ENCODE measurements around the gene KDM2B. TPM values are rescaled to one million over a fixed set of nuclear protein-coding genes. Genes with fewer than 3 reads are reported as not detected.

Gene KDM2B
- total and polyA plus RNA-seq, 2 donors from 2014 or later, result 6.2 to 19.7 TPM

DNA sequence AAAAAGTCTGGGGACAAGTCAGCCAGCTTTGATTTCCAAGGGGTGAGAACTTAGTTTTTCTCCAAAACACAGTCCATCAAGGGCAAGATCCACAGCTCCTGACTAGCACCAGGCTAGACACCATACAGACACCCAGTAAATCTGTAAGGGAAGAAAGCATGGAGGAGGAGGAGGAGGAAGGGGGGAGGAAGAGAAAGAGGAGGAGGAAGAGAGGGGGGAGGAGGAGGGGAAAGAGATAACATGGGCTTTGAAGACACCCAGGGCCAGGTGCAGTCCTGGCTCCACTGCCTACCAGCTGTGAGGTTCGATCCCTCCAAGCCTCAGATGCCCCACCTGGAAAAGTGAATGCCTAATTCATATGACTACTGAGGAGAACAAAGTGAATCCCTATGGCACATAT lies 18.3 kb downstream of the KDM2B start:
- Histone ChIP-seq H3K9ac (ENCODE audit: low read length in 3 of 3) (no peak overlapping the region), H3K4me3 (ENCODE audit: low read length in 3 of 3) (no peak overlapping the region), H3K27ac (ENCODE audit: low read depth in 2 of 2, low read length in 2 of 2) (no peak overlapping the region), H3K9me3 (ENCODE audit: control insufficient read depth in 2 of 3, insufficient read depth in 1 of 3, low read length in 3 of 3) (no peaks in the 10 kb centered on the region), H3K36me3 (ENCODE audit: control insufficient read depth in 2 of 3, insufficient read depth in 3 of 3, low read length in 3 of 3) (no peaks in the 10 kb centered on the region), H3K4me1 (ENCODE audit: control insufficient read depth in 2 of 3, insufficient read depth in 2 of 3, low read depth in 1 of 3, low read length in 3 of 3) (no peaks in the 10 kb centered on the region), H3K27me3 (ENCODE audit: control insufficient read depth, insufficient read depth, low read length) (no peaks in the 10 kb centered on the region)
- DNase-seq, result no peak
- FAIRE-seq, result no peak
- TF ChIP-seq, protein P1, sequence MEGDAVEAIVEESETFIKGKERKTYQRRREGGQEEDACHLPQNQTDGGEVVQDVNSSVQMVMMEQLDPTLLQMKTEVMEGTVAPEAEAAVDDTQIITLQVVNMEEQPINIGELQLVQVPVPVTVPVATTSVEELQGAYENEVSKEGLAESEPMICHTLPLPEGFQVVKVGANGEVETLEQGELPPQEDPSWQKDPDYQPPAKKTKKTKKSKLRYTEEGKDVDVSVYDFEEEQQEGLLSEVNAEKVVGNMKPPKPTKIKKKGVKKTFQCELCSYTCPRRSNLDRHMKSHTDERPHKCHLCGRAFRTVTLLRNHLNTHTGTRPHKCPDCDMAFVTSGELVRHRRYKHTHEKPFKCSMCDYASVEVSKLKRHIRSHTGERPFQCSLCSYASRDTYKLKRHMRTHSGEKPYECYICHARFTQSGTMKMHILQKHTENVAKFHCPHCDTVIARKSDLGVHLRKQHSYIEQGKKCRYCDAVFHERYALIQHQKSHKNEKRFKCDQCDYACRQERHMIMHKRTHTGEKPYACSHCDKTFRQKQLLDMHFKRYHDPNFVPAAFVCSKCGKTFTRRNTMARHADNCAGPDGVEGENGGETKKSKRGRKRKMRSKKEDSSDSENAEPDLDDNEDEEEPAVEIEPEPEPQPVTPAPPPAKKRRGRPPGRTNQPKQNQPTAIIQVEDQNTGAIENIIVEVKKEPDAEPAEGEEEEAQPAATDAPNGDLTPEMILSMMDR (IDR thresholded peaks at IDR 0.05; ENCODE audit: borderline replicate concordance, extremely low read depth, insufficient read depth), result no peak
- intact Hi-C loops (cut with DNase I), result no loop called here

DNA sequence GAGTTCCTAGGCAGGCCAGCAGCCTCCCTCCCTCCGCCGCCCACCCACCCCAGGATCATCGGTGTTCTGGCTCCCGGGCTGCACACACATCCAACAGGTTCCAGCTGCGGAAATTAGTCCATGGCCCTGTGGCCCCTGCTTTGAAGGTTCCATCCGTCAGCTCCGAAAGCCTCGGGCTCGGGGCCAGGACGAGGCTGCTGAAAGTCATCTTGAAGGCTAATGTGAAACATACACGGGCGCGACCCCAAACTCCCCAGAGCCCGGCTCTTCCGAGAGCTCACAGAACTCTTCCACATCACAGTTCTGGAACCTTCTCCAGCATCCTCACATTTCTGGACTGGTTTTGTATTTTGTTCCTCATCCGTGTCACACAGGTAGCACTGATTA lies 19.8 kb downstream of the KDM2B start:
- peak in 1 of 5 donors; percentile 46 for DNase-seq

DNA sequence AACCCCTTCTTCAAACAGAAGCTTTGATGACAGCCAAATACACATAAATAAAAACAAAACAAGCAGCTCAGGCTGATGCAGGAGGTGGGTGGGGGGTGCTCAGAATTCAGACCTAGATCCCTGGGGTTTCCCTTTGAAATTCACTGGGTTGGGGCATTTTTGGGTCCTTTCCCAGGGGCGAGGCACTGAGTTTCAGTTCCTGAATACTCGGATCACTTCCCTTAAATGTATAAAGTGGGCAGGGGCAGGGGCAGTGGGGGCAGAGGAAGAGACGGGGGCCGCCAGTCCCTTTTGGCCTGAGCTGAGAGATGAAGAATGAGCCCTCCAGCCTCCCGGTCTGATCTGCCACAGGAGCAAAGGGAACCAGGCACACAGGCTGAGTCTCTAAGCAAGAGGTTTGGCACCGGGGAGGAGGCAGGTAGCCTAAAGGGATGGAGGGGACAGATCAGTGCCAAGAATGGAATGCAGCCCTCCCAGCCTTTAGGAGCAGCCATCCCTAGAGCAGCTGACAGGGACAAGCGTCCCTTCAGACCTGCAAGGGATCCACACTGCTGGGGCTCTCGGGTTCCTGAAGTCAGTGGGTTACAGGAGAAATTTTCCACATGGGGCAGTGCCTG lies 20.3 kb downstream of the KDM2B start:
- Histone ChIP-seq H3K4me3 (ENCODE audit: low read length in 3 of 3) (no peak overlapping the region), H3K4me1 (ENCODE audit: control insufficient read depth in 2 of 3, insufficient read depth in 2 of 3, low read depth in 1 of 3, low read length in 3 of 3) (no peaks in the 10 kb centered on the region), H3K9ac (ENCODE audit: low read length in 3 of 3) (no peak overlapping the region), H3K27me3 (ENCODE audit: control insufficient read depth, insufficient read depth, low read length) (no peaks in the 10 kb centered on the region), H3K27ac (ENCODE audit: low read depth in 2 of 2, low read length in 2 of 2) (no peak overlapping the region), H3K36me3 (ENCODE audit: control insufficient read depth in 2 of 3, insufficient read depth in 3 of 3, low read length in 3 of 3) (no peaks in the 10 kb centered on the region), H3K9me3 (ENCODE audit: control insufficient read depth in 2 of 3, insufficient read depth in 1 of 3, low read length in 3 of 3) (no peaks in the 10 kb centered on the region)
- TF ChIP-seq, protein P1 (IDR thresholded peaks at IDR 0.05; ENCODE audit: borderline replicate concordance, extremely low read depth, insufficient read depth), result no peak
- intact Hi-C loops (cut with DNase I), result no loop called here
- DNase-seq, result no peak
- FAIRE-seq, result no peak

More for the DNA sequence above, 19.8 kb downstream of the KDM2B start:
- FAIRE-seq, result no peak
- Histone ChIP-seq H3K4me1 (ENCODE audit: control insufficient read depth in 2 of 3, insufficient read depth in 2 of 3, low read depth in 1 of 3, low read length in 3 of 3) (no peaks in the 10 kb centered on the region), H3K36me3 (ENCODE audit: control insufficient read depth in 2 of 3, insufficient read depth in 3 of 3, low read length in 3 of 3) (no peaks in the 10 kb centered on the region), H3K27ac (ENCODE audit: low read depth in 2 of 2, low read length in 2 of 2) (no peak overlapping the region), H3K9ac (ENCODE audit: low read length in 3 of 3) (no peak overlapping the region), H3K27me3 (ENCODE audit: control insufficient read depth, insufficient read depth, low read length) (no peaks in the 10 kb centered on the region), H3K4me3 (ENCODE audit: low read length in 3 of 3) (no peak overlapping the region), H3K9me3 (ENCODE audit: control insufficient read depth in 2 of 3, insufficient read depth in 1 of 3, low read length in 3 of 3) (no peaks in the 10 kb centered on the region)
- intact Hi-C loops (cut with DNase I), result no loop called here
- TF ChIP-seq, protein P1 (IDR thresholded peaks at IDR 0.05; ENCODE audit: borderline replicate concordance, extremely low read depth, insufficient read depth), result no peak

DNA sequence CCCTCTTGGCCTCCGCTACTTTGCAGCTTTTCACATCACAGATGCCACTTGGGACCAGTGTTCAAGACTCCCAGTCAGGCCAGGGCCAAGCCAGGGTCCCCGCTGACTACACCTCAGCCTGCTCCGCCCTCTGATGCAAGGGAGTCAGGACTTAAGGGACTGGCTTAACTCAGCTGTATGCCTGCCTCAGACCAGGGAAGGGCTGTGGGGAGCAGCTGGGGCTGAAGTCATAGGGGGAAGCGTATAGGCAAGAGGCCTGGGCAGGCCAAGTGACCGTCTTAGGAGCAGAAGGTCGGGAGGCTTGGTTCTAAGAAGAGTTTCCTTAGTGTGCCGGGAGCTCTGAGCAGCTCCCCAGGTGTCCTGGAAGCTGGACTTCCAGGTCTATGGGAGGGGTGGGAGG lies 21.9 kb downstream of the KDM2B start:
- no peak overlapping the region for H3K27ac ChIP-seq (ENCODE audit: low read depth in 2 of 2, low read length in 2 of 2)
- DNase-seq (no peak), FAIRE-seq (no peak)
- TF ChIP-seq, protein P1 (IDR thresholded peaks at IDR 0.05; ENCODE audit: borderline replicate concordance, extremely low read depth, insufficient read depth), result no peak
- H3K27me3 ChIP-seq (ENCODE audit: control insufficient read depth, insufficient read depth, low read length), result no peaks in the 10 kb centered on the region
- no peaks in the 10 kb centered on the region for H3K9me3 ChIP-seq (ENCODE audit: control insufficient read depth in 2 of 3, insufficient read depth in 1 of 3, low read length in 3 of 3)
- intact Hi-C loops (cut with DNase I), result loop anchor here (10.0 kb wide), 1 partner anchor 116 kb away; no protein-coding TSS in a partner anchor
- no peaks in the 10 kb centered on the region for H3K36me3 ChIP-seq (ENCODE audit: control insufficient read depth in 2 of 3, insufficient read depth in 3 of 3, low read length in 3 of 3)
- H3K4me1 ChIP-seq (ENCODE audit: control insufficient read depth in 2 of 3, insufficient read depth in 2 of 3, low read depth in 1 of 3, low read length in 3 of 3), result no peaks in the 10 kb centered on the region
- no peak overlapping the region for H3K4me3 ChIP-seq (ENCODE audit: low read length in 3 of 3)
- no peak overlapping the region for H3K9ac ChIP-seq (ENCODE audit: low read length in 3 of 3)

All from kidney (tissue), 14 donors.